Subcutaneous preadipocyte (primary cell): ENCODE results near the gene ZHX3. TPM values are rescaled to one million over a fixed set of nuclear protein-coding genes. Genes with fewer than 3 reads are reported as not detected.

Experiments used
- small RNA-seq: library from RNA; depleted of rRNA; stranded (forward); fragments of <200 nt; gene quantifications from one replicate; pipeline ENCODE3, GENCODE V24; 2012
- total RNA-seq: library from RNA; depleted of rRNA; stranded (reverse); fragments of >200 nt; gene quantifications from 2 replicates; pipeline ENCODE4 v1.2.3, GENCODE V29; 2012

ZHX3 gene, protein sequence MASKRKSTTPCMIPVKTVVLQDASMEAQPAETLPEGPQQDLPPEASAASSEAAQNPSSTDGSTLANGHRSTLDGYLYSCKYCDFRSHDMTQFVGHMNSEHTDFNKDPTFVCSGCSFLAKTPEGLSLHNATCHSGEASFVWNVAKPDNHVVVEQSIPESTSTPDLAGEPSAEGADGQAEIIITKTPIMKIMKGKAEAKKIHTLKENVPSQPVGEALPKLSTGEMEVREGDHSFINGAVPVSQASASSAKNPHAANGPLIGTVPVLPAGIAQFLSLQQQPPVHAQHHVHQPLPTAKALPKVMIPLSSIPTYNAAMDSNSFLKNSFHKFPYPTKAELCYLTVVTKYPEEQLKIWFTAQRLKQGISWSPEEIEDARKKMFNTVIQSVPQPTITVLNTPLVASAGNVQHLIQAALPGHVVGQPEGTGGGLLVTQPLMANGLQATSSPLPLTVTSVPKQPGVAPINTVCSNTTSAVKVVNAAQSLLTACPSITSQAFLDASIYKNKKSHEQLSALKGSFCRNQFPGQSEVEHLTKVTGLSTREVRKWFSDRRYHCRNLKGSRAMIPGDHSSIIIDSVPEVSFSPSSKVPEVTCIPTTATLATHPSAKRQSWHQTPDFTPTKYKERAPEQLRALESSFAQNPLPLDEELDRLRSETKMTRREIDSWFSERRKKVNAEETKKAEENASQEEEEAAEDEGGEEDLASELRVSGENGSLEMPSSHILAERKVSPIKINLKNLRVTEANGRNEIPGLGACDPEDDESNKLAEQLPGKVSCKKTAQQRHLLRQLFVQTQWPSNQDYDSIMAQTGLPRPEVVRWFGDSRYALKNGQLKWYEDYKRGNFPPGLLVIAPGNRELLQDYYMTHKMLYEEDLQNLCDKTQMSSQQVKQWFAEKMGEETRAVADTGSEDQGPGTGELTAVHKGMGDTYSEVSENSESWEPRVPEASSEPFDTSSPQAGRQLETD
- 46.3 and 47.4 TPM in 2 replicates for total RNA-seq

DNA sequence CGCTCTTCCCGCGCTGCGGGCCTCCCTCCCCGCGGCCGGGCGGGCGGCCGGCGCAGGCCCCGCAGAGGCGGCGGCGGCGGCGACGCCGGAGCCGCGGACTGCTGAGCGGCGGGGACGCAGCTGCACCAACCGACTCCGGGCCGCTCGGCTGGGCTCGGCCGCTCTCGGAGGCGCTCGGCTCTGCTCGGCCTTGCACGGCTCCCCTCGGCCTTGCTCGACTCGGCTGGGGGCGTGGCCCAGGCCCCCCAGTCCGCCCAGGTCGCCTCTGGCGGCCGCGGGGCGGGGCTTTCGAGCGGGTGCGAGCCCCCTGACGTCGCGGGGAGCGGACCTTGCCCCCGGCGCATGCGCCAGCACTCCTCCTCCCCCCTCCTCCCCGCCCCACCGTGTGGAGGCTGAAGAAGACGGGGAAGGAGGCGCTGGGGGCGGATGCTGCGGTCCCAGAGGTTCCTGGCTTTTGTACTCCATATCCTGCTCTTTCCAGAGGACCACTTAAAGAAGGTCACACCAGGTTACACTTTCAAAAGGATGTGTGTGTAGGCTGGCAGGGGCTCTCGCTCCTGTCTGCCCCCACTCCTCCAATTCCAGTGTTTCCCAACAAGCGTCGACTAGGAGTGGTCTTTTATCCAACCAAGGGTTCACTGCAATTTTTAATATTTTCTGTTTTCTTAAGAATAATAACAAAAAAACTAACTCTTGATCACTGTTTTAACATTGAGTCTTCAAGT, at the start of gene ZHX3:
TSS of gene ZHX3 (minus strand) at position 186 of the 725 bp plus-strand sequence. CDS start 112,815 bp downstream, outside the sequence.

GRCh38 chr20:41366546-41367392, 49.2 kb upstream of the ZHX3 start, which contains the start of gene EMILIN3:
Gene EMILIN3 (minus strand): TSS chr20:41366818. CDS start chr20:41366634, 184 bp downstream.

GRCh38 chr20:41340327-41341055, 23.0 kb upstream of the ZHX3 start, which contains the start of gene LPIN3:
Gene LPIN3 (plus strand): TSS chr20:41340821. CDS start chr20:41345804, 4,983 bp downstream.

DNA sequence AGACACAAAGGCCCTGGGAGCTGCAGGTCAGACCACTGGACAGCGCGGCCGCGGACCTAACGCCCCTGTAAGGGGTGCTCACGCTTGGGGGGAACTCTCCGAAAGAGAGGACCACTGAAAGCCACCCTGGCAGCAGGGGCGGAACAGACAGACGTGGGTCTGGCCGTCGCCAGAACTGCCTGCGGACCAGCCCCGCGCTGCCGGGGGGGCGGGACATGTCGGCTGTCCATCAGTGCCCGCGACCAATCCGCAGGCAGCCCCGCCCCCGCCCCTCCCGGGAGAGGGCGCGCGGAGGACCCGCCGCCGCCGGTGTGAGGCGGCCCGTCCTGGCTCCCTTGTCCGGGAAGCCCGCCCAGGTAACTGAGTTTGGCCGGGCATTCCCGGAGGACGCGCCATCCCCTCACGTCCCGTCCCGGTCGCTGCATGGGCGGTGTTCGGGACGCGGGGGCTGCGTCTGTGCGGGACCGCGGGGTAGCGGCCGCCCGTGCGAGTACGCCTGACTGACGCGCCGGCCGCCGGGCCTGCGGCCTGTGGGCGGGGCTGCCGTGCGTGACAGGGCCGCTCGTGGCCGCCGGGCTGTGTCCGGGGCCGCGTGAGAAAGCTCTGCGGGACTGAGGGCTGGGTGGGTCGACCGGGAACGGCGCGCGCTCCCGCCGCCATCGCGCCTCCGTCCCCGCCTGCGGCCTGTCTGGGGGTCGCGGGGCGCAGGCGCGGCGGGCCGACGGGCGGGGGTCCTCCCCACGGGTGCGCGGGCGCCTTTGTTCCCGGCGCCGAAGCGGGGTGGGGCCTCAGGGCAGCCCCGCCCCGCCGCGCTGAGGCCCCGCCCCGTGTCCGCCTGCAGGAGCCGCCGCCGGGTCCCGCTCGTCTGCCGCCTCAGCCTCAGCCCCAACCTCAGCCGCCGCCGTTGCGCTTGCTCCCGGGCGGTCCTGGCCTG, 180.6 kb downstream of the ZHX3 start, which contains the start of gene PLCG1:
TSS of gene PLCG1 (plus strand) at position 864 of the 934 bp plus-strand sequence. CDS start 99 bp downstream, outside the sequence.

Small RNA genes within 50 kb of the gene (small RNA-seq; reads per million reads assigned to genes)
- gene AL022394.1 = not detected
- gene MIR6871 = not detected
- not detected for gene RN7SL615P

Other genes starting within 250 kb of the ZHX3 start
- gene PLCG1, start 180.2 kb downstream of the ZHX3 start, total RNA-seq = 43.7 and 52.2 TPM in 2 replicates
- gene LPIN3, start 23.1 kb upstream of the ZHX3 start, total RNA-seq = 14.1 and 14.3 TPM in 2 replicates
- gene EMILIN3, start 49.1 kb upstream of the ZHX3 start, total RNA-seq = not detected in 2 replicates